GM12878 (cell line): ENCODE results near the gene LGALS4. TPM values are rescaled to one million over a fixed set of nuclear protein-coding genes. Genes with fewer than 3 reads are reported as not detected.

Source experiments
- ASH2L ChIP-seq: fragments of 300-600, 200-600 bp; sonication (generic); IDR thresholded peaks from 2 replicates; pipeline ENCODE4 v1.6.1; 2017; ENCODE audit warnings: low read depth, mild to moderate bottlenecking, borderline replicate concordance
- CBFB ChIP-seq: IDR thresholded peaks from 2 replicates; pipeline ENCODE4 v1.6.1; 2016; ENCODE audit warnings: antibody characterized with exemption, low read depth
- CHD1 ChIP-seq: IDR thresholded peaks from 2 replicates; pipeline ENCODE4 v1.6.1; 2012; ENCODE audit warnings: low read depth, low read length, improper control_type of control experiment
- LARP7 ChIP-seq: fragments of 450-650 bp; IDR thresholded peaks from 2 replicates; pipeline ENCODE4 v1.6.1; 2017; ENCODE audit warnings: mild to moderate bottlenecking
- NBN ChIP-seq: fragments of 450-650 bp; IDR thresholded peaks from 2 replicates; pipeline ENCODE4 v1.6.1; 2016
- RBBP5 ChIP-seq: fragments of 200-600 bp; sonication (generic); conservative IDR thresholded peaks from 2 replicates; pipeline ENCODE4 v1.6.1; 2016
- SIN3A ChIP-seq: IDR thresholded peaks from 2 replicates; pipeline ENCODE4 v1.6.1; 2012; ENCODE audit warnings: low read depth, low read length, improper control_type of control experiment
- SIX5 ChIP-seq: IDR thresholded peaks from 2 replicates; pipeline ENCODE4 v1.6.1; 2011; ENCODE audit warnings: mild to moderate bottlenecking, low read depth, low read length, moderate library complexity; ENCODE audit not compliant: severe bottlenecking
- SPI1 ChIP-seq: IDR thresholded peaks from 2 replicates; pipeline ENCODE4 v1.6.1; 2011; ENCODE audit warnings: low read depth, mild to moderate bottlenecking, low read length, moderate library complexity, borderline replicate concordance; ENCODE audit not compliant: insufficient read depth
- YY1 ChIP-seq: IDR thresholded peaks from 2 replicates; pipeline ENCODE4 v1.6.1; 2011; ENCODE audit warnings: low read depth, mild to moderate bottlenecking, low read length
- ZNF274 ChIP-seq: IDR thresholded peaks from one replicate; pipeline ENCODE4 v1.8.0; 2011; ENCODE audit not compliant: insufficient read length, insufficient read depth
- ZSCAN29 ChIP-seq: fragments of 450-650 bp; IDR thresholded peaks from 2 replicates; pipeline ENCODE4 v1.6.1; 2017; ENCODE audit warnings: mild to moderate bottlenecking, moderate library complexity
- polyA plus RNA-seq, 11 experiments: library from polyadenylated mRNA; depleted of rRNA in 4 of 11; unstranded in 6 of 11; stranded (reverse) in 5 of 11; fragments of >200 nt; fragmentation: Nextera tagmentation in 4 of 11; fragmentation: Illumina TruSeq in 1 of 11; extraction: Ambion mirVana in 4 of 11; extraction: Trizol in 1 of 11; gene quantifications; 1 replicate in 1 of 11; 2 replicates in 10 of 11; pipeline versions ENCODE4 v1.2.1 to v1.2.3, GENCODE V29; 2011 to 2016; ENCODE audit warnings: inconsistent platforms in 2 of 11, missing spikeins in 2 of 11, low read depth in 1 of 11
- total RNA-seq, 4 experiments: library from RNA; depleted of rRNA in 3 of 4; stranded (reverse); fragments of >200 nt in 3 of 4; fragmentation: Illumina TruSeq in 1 of 4; extraction: Trizol in 1 of 4; gene quantifications; 2 replicates each; pipeline versions ENCODE4 v1.2.1 to v1.2.3, GENCODE V29; 2013 to 2021
- TF ChIP-seq, protein P1 (sequence below): IDR thresholded peaks from 2 replicates; pipeline ENCODE4 v1.6.1; 2012; ENCODE audit warnings: improper control_type of control experiment, low read depth, low read length; ENCODE audit not compliant: insufficient replicate concordance
- TF ChIP-seq, protein P2 (sequence below): fragments of 450-650 bp; IDR thresholded peaks from 2 replicates; pipeline ENCODE4 v1.6.1; 2017; ENCODE audit warnings: mild to moderate bottlenecking, moderate library complexity
- TF ChIP-seq, protein P3 (sequence below): fragments of 450-650 bp; formaldehyde crosslinking; IDR thresholded peaks from 2 replicates; pipeline ENCODE4 v1.5.0; 2022; ENCODE audit warnings: mild to moderate bottlenecking, missing genetic modification characterization
- TF ChIP-seq, protein P4 (sequence below): IDR thresholded peaks from 2 replicates; pipeline ENCODE4 v1.6.1; 2012; ENCODE audit warnings: low read length, inconsistent platforms

Gene LGALS4
- total and polyA plus RNA-seq, 10 of the 15 experiments (the other 5 are each of a cell fraction or from before 2014, with no cell fraction given) = 0.13 to 2.1 (median 0.26) TPM; not detected in 4

DNA sequence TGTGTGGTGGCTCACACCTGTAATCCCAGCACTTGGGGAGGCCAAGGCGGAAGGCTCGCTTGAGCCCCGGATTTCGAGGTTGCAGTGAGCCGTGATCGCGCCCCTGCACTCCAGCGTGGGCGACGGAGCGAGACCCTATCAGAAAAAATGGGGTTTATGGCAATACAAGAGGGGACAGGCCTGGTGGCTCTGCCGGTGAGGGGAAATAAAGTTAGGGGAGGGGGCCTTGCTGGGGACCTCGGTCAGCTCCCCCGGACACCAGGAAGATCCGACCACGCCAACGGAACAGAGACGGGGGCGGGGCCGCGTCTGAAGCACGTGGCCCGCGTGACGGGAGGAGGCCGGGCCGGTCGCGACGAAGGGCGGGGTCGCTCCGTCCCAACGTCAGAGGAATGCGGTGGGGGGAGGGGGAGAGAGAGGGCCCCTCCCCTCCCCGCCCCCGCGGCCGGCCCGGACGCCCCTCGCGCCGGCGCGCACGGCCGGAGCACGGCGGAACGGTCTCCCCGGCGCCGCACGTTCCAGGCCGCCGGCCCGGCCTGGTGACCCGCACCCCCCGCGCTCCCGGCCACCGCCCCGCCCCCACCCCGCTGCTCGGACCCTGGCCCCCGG lies 39.0 kb upstream of the LGALS4 start (continued):
- TF ChIP-seq CHD1 (no peak), RBBP5 (no peak), YY1 (no peak; the same call in 1 of the 2 replicates), ZNF274 (no peak), NBN (peak; percentile 87), LARP7 (no peak), SPI1 (no peak), SIX5 (no peak), ZSCAN29 (no peak), ASH2L (no peak), CBFB (no peak), SIN3A (no peak; the same call in 1 of the 2 replicates)
- TF ChIP-seq, protein P1, sequence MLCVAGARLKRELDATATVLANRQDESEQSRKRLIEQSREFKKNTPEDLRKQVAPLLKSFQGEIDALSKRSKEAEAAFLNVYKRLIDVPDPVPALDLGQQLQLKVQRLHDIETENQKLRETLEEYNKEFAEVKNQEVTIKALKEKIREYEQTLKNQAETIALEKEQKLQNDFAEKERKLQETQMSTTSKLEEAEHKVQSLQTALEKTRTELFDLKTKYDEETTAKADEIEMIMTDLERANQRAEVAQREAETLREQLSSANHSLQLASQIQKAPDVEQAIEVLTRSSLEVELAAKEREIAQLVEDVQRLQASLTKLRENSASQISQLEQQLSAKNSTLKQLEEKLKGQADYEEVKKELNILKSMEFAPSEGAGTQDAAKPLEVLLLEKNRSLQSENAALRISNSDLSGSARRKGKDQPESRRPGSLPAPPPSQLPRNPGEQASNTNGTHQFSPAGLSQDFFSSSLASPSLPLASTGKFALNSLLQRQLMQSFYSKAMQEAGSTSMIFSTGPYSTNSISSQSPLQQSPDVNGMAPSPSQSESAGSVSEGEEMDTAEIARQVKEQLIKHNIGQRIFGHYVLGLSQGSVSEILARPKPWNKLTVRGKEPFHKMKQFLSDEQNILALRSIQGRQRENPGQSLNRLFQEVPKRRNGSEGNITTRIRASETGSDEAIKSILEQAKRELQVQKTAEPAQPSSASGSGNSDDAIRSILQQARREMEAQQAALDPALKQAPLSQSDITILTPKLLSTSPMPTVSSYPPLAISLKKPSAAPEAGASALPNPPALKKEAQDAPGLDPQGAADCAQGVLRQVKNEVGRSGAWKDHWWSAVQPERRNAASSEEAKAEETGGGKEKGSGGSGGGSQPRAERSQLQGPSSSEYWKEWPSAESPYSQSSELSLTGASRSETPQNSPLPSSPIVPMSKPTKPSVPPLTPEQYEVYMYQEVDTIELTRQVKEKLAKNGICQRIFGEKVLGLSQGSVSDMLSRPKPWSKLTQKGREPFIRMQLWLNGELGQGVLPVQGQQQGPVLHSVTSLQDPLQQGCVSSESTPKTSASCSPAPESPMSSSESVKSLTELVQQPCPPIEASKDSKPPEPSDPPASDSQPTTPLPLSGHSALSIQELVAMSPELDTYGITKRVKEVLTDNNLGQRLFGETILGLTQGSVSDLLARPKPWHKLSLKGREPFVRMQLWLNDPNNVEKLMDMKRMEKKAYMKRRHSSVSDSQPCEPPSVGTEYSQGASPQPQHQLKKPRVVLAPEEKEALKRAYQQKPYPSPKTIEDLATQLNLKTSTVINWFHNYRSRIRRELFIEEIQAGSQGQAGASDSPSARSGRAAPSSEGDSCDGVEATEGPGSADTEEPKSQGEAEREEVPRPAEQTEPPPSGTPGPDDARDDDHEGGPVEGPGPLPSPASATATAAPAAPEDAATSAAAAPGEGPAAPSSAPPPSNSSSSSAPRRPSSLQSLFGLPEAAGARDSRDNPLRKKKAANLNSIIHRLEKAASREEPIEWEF = no peak
- TF ChIP-seq, protein P2, sequence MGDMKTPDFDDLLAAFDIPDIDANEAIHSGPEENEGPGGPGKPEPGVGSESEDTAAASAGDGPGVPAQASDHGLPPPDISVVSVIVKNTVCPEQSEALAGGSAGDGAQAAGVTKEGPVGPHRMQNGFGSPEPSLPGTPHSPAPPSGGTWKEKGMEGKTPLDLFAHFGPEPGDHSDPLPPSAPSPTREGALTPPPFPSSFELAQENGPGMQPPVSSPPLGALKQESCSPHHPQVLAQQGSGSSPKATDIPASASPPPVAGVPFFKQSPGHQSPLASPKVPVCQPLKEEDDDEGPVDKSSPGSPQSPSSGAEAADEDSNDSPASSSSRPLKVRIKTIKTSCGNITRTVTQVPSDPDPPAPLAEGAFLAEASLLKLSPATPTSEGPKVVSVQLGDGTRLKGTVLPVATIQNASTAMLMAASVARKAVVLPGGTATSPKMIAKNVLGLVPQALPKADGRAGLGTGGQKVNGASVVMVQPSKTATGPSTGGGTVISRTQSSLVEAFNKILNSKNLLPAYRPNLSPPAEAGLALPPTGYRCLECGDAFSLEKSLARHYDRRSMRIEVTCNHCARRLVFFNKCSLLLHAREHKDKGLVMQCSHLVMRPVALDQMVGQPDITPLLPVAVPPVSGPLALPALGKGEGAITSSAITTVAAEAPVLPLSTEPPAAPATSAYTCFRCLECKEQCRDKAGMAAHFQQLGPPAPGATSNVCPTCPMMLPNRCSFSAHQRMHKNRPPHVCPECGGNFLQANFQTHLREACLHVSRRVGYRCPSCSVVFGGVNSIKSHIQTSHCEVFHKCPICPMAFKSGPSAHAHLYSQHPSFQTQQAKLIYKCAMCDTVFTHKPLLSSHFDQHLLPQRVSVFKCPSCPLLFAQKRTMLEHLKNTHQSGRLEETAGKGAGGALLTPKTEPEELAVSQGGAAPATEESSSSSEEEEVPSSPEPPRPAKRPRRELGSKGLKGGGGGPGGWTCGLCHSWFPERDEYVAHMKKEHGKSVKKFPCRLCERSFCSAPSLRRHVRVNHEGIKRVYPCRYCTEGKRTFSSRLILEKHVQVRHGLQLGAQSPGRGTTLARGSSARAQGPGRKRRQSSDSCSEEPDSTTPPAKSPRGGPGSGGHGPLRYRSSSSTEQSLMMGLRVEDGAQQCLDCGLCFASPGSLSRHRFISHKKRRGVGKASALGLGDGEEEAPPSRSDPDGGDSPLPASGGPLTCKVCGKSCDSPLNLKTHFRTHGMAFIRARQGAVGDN = peak; percentile 57; the same call in 1 of the 2 replicates
- TF ChIP-seq, protein P3, sequence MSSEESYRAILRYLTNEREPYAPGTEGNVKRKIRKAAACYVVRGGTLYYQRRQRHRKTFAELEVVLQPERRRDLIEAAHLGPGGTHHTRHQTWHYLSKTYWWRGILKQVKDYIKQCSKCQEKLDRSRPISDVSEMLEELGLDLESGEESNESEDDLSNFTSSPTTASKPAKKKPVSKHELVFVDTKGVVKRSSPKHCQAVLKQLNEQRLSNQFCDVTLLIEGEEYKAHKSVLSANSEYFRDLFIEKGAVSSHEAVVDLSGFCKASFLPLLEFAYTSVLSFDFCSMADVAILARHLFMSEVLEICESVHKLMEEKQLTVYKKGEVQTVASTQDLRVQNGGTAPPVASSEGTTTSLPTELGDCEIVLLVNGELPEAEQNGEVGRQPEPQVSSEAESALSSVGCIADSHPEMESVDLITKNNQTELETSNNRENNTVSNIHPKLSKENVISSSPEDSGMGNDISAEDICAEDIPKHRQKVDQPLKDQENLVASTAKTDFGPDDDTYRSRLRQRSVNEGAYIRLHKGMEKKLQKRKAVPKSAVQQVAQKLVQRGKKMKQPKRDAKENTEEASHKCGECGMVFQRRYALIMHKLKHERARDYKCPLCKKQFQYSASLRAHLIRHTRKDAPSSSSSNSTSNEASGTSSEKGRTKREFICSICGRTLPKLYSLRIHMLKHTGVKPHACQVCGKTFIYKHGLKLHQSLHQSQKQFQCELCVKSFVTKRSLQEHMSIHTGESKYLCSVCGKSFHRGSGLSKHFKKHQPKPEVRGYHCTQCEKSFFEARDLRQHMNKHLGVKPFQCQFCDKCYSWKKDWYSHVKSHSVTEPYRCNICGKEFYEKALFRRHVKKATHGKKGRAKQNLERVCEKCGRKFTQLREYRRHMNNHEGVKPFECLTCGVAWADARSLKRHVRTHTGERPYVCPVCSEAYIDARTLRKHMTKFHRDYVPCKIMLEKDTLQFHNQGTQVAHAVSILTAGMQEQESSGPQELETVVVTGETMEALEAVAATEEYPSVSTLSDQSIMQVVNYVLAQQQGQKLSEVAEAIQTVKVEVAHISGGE = no peak
- TF ChIP-seq, protein P4, sequence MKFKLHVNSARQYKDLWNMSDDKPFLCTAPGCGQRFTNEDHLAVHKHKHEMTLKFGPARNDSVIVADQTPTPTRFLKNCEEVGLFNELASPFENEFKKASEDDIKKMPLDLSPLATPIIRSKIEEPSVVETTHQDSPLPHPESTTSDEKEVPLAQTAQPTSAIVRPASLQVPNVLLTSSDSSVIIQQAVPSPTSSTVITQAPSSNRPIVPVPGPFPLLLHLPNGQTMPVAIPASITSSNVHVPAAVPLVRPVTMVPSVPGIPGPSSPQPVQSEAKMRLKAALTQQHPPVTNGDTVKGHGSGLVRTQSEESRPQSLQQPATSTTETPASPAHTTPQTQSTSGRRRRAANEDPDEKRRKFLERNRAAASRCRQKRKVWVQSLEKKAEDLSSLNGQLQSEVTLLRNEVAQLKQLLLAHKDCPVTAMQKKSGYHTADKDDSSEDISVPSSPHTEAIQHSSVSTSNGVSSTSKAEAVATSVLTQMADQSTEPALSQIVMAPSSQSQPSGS = no peak
